Transverse colon (tissue), 4 donors: ENCODE measurements around the gene MSI2. TPM values are rescaled to one million over a fixed set of nuclear protein-coding genes. Genes with fewer than 3 reads are reported as not detected.

Experiments
- DNase-seq: peaks from one replicate; pipeline ENCODE4 v3.0.0-alpha.2; 2019
- H3K27ac ChIP-seq, 4 donors: fragments of 200-600 bp; sonication (generic); 2 replicates each; pipeline ENCODE4 v1.5.1; 2016 to 2018; ENCODE audit warnings: inconsistent platforms in 4 of 4
- H3K27me3 ChIP-seq: fragments of 200-600 bp; sonication (generic); 2 replicates; pipeline ENCODE4 v1.5.1; 2017; ENCODE audit warnings: inconsistent platforms
- H3K36me3 ChIP-seq, 4 donors: fragments of 200-600 bp; sonication (generic); 2 replicates each; pipeline ENCODE4 v1.5.1; 2017 to 2019; ENCODE audit warnings: inconsistent platforms in 4 of 4
- H3K4me1 ChIP-seq, 4 donors: fragments of 200-600 bp; sonication (generic); 2 replicates each; pipeline ENCODE4 v1.5.1; 2017 to 2020; ENCODE audit warnings: inconsistent platforms in 4 of 4
- H3K4me3 ChIP-seq, 4 donors: fragments of 200-600 bp; sonication (generic); 1 replicate in 1 of 4; 2 replicates in 3 of 4; pipeline versions ENCODE4 v1.5.1 to v1.6.1; 2017 to 2019; ENCODE audit warnings: inconsistent platforms in 4 of 4
- H3K9me3 ChIP-seq, 2 donors: fragments of 200-600 bp; sonication (generic); 2 replicates each; pipeline ENCODE4 v1.5.1; 2017 to 2019; ENCODE audit warnings: inconsistent platforms in 2 of 2
- EP300 ChIP-seq: sonication (generic); formaldehyde crosslinking; IDR thresholded peaks from one replicate; pipeline ENCODE4 v1.6.1; 2017; ENCODE audit warnings: antibody characterized with exemption, low read depth
- POLR2A ChIP-seq: fragments of 450-650 bp; IDR thresholded peaks from one replicate; pipeline ENCODE4 v1.6.1; 2016; ENCODE audit warnings: antibody characterized with exemption, mild to moderate bottlenecking, moderate library complexity
- POLR2AphosphoS5 ChIP-seq, 3 donors: sonication (generic); formaldehyde crosslinking; IDR thresholded peaks; one replicate each; pipeline ENCODE4 v1.6.1; 2016; ENCODE audit warnings: antibody characterized with exemption in 3 of 3
- WGBS, 2 donors: methylation state at CpG; one replicate each; pipeline ENCODE4 v1.1.5; 2018; ENCODE audit warnings: low coverage in 1 of 2; 5-methylcytosine and 5-hydroxymethylcytosine counted together
- in situ Hi-C, 4 donors: fragments of 200-750 bp; cut with MboI; loops; one replicate each; pipeline versions ENCODE4 v1.15.0 to v1.15.1; 2017; ENCODE audit warnings: low sequenced_read_pairs in 3 of 4, low pct_ligation_motif_present in 1 of 4, low pct_unique_long_range_greater_than_20kb in 1 of 4
- intact Hi-C: fragments of 100-400 bp; cut with DNase I; formaldehyde crosslinking; loops from one replicate; pipeline ENCODE4 v1.15.1; 2023; ENCODE audit warnings: low total_unique reads
- total RNA-seq, 4 donors: library from RNA; depleted of rRNA; stranded (reverse); fragments of >200 nt; gene quantifications; one replicate each; pipeline ENCODE4 v1.1.0, GENCODE V29; 2016
- TF ChIP-seq, protein P1 (sequence below), 5 experiments: fragments of 200-600 bp in 3 of 5; fragments of 450-650 bp in 2 of 5; sonication (generic) in 3 of 5; IDR thresholded peaks; 1 replicate in 2 of 5; 2 replicates in 3 of 5; pipeline ENCODE4 v1.5.1; 2016 to 2017; ENCODE audit warnings: antibody characterized with exemption in 5 of 5, inconsistent platforms in 3 of 5, mild to moderate bottlenecking in 2 of 5, moderate library complexity in 1 of 5

The MSI2 gene
- total RNA-seq, 4 donors from 2014 or later: 20.6 to 36.0 (median 29.3) TPM

- no peaks in the 10 kb centered on the region for H3K9me3 ChIP-seq
- 42 to 58% methylated on average over 2 to 11 of the region's 11 CpGs for WGBS, 2 donors
- H3K4me1 ChIP-seq: peaks cover 0 to 21% (median 5%) of the 10 kb centered on the region in 4 donors
- no peaks in the 10 kb centered on the region for H3K27me3 ChIP-seq
- H3K27ac ChIP-seq: peak overlapping the region in 2 of 4 donors; percentile 8 to 65
- no peaks in the 10 kb centered on the region for H3K36me3 ChIP-seq
- in situ Hi-C loops (no loop called here), intact Hi-C loops (no loop called here)
- TF ChIP-seq, protein P1, sequence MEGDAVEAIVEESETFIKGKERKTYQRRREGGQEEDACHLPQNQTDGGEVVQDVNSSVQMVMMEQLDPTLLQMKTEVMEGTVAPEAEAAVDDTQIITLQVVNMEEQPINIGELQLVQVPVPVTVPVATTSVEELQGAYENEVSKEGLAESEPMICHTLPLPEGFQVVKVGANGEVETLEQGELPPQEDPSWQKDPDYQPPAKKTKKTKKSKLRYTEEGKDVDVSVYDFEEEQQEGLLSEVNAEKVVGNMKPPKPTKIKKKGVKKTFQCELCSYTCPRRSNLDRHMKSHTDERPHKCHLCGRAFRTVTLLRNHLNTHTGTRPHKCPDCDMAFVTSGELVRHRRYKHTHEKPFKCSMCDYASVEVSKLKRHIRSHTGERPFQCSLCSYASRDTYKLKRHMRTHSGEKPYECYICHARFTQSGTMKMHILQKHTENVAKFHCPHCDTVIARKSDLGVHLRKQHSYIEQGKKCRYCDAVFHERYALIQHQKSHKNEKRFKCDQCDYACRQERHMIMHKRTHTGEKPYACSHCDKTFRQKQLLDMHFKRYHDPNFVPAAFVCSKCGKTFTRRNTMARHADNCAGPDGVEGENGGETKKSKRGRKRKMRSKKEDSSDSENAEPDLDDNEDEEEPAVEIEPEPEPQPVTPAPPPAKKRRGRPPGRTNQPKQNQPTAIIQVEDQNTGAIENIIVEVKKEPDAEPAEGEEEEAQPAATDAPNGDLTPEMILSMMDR (IDR thresholded peaks at IDR 0.05): peak in 3 of 5 experiments; percentile 12 to 21 (median 15)
- no peak for TF ChIP-seq POLR2A
- TF ChIP-seq POLR2AphosphoS5 (IDR thresholded peaks at IDR 0.05): no peak
- no peak for TF ChIP-seq EP300
- no peak overlapping the region for H3K4me3 ChIP-seq
- DNase-seq: peak; percentile 39
These were observed 295.8 kb downstream of the MSI2 start for GRCh38 chr17:57552114-57552624.

DNA sequence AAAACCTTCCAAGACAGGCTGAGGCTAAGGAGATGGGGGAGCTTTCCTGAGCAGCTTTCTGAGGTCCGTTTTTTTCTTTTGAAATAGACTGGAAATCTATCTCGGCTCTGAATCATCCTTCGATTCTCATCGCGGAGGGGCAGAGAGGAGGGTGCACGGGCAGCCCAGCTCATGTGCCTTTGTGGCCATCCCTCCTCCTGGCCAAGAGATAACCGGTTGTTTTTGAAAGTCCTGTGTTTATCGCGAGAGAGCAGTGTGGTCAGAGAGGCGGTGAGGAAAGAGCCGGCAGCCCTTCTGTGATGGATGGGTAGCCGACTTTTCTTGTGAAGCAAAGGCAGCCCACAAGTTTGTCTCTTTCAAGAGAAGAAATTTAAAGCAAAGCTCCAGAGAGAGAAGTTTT, 297.2 kb downstream of the MSI2 start:
- H3K36me3 ChIP-seq: no peaks in the 10 kb centered on the region
- intact Hi-C loops (no loop called here), in situ Hi-C loops (no loop called here)
- DNase-seq: no peak
- peaks cover 0 to 26% (median 7%) of the 10 kb centered on the region in 4 donors for H3K4me1 ChIP-seq
- 70 to 76% methylated on average over 4 to 12 of the region's 12 CpGs for WGBS, 2 donors
- no peaks in the 10 kb centered on the region for H3K27me3 ChIP-seq
- no peaks in the 10 kb centered on the region for H3K9me3 ChIP-seq
- no peak overlapping the region for H3K27ac ChIP-seq
- TF ChIP-seq EP300 (no peak), POLR2A (no peak), POLR2AphosphoS5 (IDR thresholded peaks at IDR 0.05) (no peak)
- TF ChIP-seq, protein P1 (IDR thresholded peaks at IDR 0.05): no peak
- no peak overlapping the region for H3K4me3 ChIP-seq

DNA sequence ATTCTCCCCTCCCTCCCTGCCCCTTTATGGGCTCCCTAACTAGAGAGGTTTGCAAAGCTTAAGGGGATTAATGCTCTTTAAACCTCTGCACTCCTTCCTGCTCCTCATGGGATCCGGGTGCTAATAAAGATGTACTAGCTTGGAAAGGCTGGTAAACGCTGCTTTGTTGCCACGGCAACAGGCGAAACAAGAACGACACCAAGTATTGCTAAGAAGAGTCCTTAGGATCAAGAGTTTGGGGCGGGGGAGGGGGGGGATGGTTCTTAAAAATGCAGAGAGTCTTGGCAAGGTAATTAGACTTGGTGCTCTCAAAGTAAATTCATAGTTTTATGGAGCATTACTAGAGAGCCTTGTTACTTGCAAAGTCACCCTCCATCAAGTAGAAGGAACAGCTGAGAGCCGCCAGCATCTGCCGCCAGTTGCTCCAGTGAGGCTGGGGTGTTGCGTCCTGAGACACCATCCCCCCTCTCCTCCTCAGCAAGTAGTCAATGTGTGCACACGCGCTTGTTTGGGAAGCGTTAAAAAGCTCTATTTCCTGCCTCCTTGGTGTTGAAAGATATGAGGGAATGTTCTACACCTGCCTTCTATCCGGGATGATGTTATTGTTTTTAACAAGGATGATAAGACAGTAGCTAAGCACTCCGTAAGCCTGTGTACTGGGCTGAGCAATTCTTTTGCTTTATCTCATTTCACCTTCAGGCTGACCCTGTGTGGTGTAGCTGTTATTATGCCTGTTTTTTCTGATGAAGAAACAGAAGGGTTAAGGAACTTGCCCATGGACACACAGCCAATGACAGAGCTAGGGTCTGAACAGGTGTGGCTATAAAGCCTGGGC, 297.9 kb downstream of the MSI2 start:
- no peaks in the 10 kb centered on the region for H3K36me3 ChIP-seq
- TF ChIP-seq POLR2AphosphoS5 (IDR thresholded peaks at IDR 0.05) (no peak), EP300 (no peak), POLR2A (no peak)
- TF ChIP-seq, protein P1 (IDR thresholded peaks at IDR 0.05): no peak
- no peaks in the 10 kb centered on the region for H3K9me3 ChIP-seq
- 45 to 52% methylated on average over 2 to 14 of the region's 14 CpGs for WGBS, 2 donors
- peaks cover 0 to 26% (median 7%) of the 10 kb centered on the region in 4 donors for H3K4me1 ChIP-seq
- no peak overlapping the region for H3K4me3 ChIP-seq
- H3K27ac ChIP-seq: no peak overlapping the region
- intact Hi-C loops (no loop called here), in situ Hi-C loops (no loop called here)
- no peaks in the 10 kb centered on the region for H3K27me3 ChIP-seq
- peak; percentile 20 for DNase-seq

- no peaks in the 10 kb centered on the region for H3K36me3 ChIP-seq
- H3K4me1 ChIP-seq: peaks cover 0 to 26% (median 7%) of the 10 kb centered on the region in 4 donors
- no peak for TF ChIP-seq POLR2AphosphoS5 (IDR thresholded peaks at IDR 0.05)
- no peak for TF ChIP-seq EP300
- TF ChIP-seq, protein P1 (IDR thresholded peaks at IDR 0.05): no peak
- no peak for TF ChIP-seq POLR2A
- no peak overlapping the region for H3K4me3 ChIP-seq
- intact Hi-C loops (no loop called here), in situ Hi-C loops (no loop called here)
- 90 to 94% methylated on average over 7 to 16 of the region's 16 CpGs for WGBS, 2 donors
- H3K27me3 ChIP-seq: no peaks in the 10 kb centered on the region
- no peaks in the 10 kb centered on the region for H3K9me3 ChIP-seq
- DNase-seq: no peak
- no peak overlapping the region for H3K27ac ChIP-seq
These were observed 298.7 kb downstream of the MSI2 start for GRCh38 chr17:57554826-57555635.
